ENCODE results near the gene VASH1.

Gene VASH1

DNA sequence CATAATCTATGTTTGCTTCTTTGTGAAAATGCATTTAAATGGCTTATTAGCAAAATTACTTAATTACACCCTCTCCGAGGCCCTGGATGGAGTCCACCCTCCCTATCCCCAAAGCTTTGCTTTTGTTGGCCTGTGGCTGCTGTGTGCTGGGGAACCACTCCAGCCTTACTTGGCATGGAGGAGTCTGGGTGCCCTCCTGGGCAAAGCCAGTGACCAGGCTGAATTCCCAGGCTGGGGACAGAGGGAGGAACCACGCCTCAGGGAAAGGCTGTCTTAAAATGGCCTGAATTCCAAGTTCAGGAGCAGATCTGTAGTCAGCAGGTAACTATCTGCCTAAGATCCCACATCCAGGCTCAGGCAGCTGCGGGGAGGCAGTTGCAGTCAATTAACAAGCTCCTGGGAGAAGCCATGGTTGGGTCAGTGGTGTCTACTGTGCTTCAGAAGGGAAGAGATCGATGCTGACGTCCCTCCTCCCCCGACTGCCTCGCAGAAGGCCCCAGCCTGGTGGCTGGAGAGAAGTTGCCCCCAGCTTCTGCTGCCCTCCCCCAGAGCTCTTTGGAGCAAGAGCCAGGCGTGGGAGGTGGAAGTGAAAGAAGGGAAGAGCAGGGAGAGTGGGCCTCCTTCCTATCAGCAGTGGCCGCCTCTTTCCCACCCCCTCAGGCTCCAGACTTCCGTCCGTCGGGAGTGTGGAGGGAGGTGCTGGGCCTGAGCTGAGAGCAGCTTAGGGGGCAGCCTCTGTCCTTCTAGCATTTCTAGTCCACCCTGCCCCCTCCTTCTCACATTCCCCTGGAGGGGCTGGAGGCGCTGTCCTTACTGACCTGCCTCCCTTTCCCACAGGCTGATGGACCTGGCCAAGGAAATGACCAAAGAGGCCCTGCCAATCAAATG lies 11.3 kb downstream of the VASH1 start:
- DNase-seq (ENCODE audit: low spot score) = no peak

DNA sequence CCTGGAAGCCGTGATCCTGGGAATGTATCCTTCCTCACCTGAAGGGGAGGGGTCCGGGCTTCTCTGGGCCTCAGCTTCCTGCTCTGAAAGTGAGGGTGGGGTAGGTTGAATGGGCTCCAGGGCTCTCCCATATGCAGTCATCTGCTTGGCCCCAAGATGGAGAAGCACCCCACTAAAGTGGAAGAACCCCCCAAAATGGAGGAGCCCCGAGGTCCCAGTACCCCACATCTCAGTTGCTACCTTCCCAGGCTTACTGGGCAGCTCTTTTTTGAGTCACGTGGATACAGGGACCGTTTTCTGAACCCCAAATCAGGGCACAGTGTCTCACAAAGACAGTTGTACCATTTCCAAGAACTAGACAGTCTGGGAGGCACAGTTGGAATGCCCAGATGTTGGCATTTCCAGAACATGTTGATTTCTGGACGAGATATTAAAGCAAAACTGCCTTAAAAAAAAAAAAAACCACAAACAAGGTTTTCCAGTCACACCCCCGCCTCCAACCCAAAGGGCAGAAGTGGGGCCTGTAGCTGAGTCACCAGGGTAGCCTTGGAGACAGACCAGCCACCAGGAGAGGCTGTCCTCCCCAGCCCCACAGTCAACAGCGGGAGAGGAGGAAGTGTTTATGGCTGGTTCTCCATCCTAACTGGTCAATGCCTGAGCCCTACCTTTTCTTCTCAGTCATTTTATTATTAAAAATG lies 12.1 kb downstream of the VASH1 start:
- no peak for DNase-seq (ENCODE audit: low spot score)

DNA sequence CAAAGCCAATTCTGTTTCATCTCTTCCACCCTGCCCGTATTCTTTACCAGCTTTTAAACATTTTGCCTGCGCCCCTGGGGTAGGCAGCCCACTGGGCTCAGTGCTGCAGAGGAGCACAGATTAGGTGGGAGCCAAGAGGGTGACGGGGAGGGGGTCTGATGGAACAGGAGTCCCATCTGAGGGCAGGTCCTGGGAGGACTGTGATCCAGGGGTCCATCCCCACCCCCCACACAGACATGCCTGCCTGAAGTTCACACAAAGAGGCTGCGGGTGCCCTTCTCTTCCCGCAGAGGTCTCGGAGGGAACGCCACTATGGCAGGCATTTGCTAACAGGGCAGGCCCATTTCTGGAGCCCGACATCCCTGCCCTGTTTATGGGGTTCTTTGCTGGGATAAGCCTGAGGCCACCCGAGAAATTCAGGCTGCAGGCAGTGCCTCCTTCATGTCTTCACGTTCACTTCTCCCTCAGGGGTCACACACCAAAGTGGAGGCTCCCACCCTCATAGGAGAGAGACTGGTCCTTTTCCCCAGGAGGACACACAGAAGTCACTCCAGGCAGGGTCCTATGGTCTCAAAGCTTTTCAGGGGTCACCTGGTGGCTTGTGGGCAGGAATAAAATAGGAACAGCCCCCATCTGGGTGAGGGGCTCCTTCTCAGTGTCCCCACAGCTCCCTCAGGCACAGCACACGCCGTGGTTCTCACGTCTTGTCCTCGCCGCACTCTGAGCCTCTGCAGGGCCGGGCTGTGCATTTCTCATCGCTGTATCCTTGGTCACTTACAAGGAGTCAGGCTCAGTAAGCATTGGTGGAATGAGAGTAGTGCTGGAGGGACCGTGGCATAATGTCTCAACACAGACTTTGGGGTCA lies 12.9 kb downstream of the VASH1 start:
- DNase-seq (ENCODE audit: low spot score) = no peak

DNA sequence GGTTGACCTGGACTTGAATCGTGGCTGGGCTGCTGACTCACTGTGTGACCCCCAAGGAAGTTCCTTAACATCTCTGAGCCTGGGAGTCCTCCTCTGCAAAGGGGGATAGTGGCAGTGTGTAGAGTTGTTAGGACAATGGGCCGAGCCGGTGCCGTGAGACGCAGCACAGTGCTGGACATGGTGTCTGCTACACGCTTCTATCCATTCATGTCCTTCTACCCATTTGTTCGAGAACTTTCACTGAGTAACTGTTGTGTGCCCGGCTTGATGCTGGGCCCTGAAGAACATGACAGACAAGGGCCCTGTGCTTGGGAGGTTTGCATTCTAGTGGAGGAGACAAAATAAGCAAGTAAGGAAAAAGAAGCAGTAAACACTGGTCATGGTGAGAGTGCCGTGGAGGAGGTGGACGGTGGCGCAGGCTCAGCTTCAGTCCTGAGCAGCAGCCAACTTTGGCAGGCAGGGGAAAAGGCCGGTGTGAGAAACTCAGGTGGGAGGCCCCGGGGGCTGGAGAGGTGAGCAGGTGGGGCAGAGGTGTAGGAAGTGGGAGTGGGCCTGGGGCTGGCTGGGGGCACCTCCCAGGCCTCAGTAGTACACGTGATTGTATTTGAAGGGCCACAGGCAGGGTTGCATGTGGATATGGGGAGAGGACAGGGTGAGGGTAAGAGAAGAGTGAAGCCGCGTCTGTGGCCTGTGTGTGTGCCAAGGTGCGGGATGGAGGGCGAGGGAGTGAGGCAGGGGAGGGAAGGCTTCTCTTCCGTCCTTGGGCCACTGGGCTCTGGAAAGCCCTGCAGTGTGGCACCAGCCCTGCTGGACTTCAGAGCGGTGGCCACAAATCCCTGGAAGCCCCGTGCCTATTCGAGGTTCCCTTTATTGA lies 13.8 kb downstream of the VASH1 start:
- DNase-seq (ENCODE audit: low spot score) = no peak

DNA sequence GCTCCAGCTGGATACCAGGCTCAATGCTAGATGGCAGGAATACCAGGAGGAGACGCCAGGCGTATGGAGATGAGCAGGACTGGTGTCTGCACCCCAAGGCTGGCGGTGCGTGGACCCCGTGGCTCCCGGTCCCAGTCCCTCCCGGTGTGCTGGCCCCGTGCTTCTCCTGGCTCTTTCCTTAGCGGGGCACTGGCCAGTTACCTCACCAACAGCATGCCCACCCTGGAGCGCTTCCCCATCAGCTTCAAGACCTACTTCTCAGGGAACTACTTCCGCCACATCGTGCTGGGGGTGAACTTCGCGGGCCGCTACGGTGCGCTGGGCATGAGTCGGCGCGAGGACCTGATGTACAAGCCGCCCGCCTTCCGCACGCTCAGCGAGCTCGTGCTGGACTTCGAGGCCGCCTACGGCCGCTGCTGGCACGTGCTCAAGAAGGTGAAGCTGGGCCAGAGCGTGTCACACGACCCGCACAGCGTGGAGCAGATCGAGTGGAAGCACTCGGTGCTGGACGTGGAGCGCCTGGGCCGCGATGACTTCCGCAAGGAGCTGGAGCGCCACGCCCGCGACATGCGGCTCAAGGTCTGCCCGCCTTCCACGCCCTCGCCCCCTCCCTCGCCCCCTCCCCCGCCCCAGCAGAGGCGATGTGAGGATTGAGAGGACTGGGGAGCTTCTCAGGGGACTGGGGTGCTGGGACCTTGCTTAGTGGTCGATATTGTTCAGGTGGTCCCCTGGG lies 14.6 kb downstream of the VASH1 start:
- no peak for DNase-seq (ENCODE audit: low spot score)

DNA sequence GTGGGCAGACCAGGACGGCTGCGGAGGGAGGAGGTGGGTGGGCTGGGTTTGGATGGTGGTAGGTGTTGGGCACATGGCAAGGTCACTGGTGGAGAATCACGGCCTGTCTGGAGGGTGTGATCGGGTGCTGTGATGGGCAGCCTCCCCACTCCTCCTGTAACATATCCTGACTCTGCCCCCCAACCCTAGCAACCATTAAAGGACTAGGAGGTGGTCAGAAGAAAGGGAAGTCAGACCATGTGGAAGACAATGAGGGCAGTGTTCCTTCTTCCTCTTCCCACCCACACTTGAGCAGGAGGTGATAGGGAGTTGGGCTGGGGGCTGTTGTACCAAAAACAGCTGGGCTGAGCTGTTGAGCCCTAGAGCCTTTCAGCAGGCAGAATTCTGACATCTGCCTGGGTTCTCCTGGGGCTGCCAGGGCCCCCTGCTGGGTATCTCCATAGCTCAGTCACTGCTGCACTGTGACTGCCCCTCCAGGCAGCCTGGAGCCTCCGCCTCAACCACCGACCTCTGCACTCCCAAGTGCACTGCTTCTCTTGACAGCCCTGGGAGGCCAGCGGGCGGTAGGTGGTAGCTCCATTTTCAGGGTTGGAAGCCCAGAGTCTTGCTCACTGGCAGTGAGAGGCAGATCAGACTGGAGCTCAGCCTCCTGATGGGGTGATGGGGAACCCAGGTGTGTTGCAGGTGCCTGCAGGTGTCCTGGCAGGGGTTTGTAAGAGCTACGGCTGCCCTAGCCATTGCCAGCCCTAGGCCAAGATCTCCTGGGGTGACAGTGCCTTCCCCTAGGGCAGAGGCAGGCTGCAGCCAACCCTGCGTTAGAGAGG lies 15.4 kb downstream of the VASH1 start:
- no peak for DNase-seq (ENCODE audit: low spot score)

DNA sequence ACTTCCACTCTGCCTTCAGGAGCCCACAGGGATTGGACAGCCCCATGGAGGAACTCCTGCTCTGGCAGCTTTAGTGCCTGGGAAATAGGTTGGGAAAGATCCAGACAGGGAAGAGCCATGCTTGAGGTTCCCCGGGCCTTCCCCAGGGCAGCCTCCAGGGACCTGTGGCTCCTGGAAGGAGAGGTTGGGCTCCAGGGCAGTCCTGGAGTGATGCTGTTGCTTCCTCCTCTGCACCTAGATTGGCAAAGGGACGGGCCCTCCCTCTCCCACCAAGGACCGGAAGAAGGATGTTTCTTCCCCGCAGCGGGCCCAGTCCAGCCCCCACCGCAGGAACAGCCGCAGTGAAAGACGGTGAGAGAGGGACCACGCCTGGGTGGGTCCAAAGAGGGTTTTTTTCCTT lies 16.5 kb downstream of the VASH1 start:
- DNase-seq (ENCODE audit: low spot score) = no peak

DNA sequence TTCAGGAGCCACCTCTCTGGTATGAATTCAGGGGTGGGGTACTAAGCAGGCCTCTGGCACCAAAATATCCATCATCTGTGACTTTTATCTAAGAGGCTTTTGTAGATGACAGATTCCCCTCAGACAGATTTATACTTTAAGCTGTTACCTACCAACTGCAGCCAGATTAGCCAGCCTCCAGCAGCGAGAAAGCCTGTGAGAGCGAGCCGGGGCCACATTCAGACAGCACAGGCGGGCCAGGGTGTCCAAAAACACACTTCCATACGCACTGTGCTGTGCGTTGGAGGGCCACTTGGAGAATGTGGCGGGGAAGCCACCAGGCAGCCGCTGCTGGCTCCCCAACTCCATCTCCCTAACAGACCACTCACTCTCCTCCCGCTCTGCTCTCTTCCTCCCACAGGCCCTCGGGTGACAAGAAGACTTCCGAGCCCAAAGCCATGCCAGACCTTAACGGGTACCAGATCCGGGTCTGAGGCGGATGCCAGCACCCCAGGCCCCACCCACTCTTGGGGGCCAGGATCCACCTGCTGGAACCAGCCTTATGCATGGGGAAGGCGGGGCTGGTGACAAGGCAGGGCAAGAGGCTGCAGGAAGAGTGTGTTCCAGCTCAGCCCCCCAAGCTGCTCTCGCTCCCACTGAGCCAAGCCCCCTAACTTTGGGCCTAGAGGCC lies 17.4 kb downstream of the VASH1 start:
- DNase-seq (ENCODE audit: low spot score) = no peak

DNA sequence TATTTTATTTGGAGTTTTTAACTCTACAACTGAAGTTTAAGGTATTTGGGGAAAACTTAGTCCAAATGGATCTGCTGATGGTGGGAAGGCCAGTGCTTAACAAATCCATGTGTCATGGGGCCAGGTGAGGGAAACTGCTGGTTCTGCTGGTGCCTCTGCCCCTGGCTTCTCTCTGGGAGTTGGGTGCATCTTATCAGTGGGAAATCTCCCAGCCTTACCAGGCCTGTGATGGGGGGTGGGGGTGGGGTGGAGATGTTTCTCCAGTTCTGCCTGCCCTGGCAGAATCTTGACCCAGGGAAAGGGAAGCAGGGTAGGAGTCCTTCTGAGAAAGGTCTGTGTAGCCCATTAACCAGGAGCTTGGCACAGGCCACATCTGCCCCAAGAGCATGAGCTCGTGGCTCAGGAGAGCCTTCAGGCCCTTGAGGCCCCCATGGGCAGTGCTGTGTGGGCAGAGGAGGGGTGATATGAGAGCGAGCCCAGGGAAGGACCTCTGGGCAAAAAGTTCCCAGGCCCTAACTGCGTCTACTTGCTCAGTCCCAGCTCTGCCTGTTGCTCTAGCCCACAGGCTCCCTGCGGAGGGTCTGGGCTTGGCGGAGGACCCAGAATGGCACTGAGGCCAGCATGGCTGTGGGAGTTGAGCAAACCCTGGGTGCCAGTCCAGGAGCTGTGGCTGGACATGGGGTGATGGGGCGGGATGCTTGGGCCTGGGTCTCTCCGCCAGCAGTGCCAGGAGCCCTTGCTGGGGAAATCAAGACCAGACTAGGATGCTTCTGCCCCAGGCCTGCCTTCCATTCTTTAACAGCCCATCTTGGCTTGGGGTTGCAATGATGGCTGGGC lies 18.2 kb downstream of the VASH1 start:
- no peak for DNase-seq (ENCODE audit: low spot score)

DNA sequence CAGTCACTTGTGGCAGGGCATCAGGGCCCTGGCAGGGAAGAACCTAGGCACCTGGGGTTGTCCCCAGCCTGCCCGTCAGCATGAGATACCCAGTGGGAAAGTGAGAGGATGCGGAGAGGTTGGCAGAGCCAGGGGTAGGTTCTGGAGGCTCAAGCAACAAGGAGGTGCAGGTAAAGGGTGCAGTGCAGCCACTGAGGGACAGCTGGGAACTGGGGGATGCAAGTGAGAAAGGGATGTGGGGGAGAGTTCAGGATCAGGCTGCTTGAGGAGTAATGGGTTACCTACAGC lies 18.7 kb downstream of the VASH1 start:
- DNase-seq (ENCODE audit: low spot score) = no peak

DNA sequence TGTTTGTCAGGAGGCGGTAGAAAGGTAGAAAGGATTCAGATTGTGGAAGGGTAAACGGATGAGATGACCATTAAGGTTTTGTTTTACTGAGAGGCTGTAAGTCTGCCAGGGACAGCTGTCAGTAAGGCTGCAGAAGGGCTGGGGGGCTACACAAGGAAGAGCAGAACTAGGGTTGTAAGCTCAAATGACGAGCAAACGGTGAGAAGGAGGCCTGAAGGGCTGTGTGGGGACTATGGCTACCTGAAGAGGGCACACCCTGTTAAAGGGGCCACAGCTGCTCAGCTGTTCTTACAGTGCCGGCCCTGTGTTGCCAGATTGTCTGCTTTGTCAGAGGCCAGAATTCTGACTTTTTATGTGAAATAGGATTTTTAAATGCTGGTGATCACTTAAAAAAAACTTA lies 19.1 kb downstream of the VASH1 start:
- DNase-seq (ENCODE audit: low spot score) = no peak

DNA sequence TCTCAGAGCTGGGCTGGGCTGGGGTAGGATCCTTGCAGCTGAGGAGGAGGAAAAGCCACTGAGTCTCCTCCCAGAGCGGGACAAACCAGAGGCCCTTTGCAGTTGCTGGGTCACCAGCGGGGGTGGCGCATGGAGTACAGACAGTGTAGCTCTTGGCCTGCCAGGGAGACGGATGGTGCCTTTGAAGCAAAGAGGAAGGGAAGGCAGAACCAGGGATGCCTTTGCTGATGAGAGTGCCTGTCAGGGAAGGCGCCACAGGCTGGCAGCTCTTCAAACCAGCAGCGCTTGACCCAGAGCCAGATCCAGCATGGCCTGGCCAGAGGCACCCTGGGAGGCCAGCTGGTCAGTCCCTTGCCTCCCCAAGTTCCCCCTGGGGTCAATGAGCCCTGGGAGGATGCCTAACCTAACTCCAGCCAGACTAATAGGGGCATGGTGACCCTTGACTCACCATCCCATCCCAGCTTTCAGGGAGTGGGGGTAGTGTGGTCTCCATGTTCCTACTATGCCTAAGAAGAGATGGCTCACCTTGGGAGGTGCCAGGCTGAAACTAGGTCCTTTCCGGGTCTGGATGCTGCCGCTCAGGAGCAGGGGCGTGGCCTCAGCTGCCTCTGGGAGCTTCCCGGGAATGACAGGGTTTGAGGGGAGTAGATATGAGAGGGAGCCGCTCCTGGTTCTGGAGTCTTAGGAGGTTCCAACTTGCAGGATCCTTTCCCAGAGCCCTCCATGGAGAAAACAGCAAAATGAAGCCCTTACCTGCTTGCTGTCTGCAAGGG lies 19.8 kb downstream of the VASH1 start:
- no peak for DNase-seq (ENCODE audit: low spot score)

DNA sequence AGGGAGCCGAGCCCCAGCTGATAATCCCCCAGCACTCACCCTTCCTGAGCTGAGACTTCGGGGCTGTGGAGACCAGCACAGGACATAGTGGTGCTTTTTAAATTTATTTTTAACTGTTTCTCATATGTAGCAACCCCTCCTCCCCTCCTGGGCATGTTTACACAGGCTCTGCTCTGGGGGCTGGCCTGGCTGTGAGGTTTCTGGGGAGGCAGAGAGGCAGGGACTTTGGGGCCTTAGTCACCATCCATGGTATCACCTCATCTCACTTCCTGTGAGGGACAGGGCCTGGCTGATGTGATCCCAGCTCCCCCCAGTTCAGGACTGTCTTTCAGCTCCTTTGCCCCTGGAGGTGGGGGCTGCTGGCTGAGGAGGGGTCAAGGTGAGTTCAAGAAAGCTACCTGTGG lies 20.4 kb downstream of the VASH1 start:
- DNase-seq (ENCODE audit: low spot score) = no peak

DNA sequence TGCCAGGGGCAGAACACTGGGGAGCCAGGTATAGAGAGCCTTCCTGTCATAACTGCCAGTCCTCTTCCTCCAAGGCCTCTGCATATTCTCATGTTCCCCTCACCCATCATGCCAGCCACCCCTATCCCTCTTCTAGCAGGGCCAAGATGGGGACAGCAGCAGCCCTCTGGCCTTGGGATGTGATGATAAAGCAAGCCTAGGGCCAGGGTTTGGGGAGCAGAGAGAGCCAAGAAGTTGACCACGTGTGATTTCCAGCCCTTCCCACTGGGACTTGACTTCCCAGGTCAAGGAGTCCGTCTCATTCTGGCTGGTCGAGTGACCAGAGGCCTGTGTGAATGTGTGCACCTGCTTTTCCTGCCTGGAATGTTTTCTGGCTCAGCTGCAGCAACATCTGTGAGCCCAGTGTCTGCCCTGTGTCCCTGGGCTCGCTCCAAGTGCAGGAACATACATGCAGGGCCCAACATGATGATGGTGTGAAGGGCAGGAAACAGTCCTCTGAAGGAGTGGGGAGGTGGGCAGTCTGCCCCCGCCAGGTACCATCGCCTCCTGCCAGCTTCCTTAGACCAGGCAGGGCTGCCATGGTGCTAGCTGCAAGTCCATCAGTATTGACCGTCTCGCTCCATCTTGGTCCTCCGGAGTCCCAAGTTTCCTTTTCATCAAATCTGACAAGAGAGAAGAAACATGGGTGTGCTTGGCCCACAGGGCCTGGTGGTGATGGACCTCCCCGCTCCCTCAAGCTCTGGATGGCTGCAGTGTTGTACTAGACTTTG lies 21.0 kb downstream of the VASH1 start:
- no peak for DNase-seq (ENCODE audit: low spot score)

DNA sequence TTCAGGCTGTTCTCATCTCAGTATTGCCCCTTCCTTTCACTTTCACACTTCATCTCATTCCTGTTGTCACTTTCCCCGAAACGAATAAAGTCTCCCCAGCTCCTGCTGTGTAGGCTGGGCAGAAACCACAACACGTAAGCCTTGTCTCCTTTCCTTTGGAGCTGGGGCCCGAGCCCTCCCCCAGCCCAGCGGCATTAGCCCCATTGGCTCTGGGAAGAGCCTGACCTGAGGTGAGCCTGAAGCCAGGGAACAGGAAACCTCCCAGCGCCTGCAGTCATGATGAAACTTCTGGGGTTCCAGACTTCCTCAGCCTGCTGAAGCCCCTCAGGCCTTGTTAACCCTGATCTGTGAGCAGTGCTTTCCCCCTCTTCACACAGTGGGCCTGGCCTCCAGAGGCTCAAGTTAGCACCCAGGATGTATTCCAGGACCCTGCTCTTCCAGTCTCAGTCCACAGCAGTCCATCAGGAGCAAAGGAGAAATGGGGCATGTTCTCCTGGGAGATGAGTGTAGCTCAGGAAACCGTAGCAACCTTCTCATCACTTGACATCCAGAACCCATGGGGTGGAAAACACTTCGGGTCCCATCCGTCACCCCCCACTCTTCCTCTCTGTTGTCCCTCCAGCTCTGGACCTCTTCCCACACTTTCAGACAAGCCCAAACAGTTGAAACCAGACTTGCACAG lies 21.8 kb downstream of the VASH1 start:
- DNase-seq (ENCODE audit: low spot score) = no peak

DNA sequence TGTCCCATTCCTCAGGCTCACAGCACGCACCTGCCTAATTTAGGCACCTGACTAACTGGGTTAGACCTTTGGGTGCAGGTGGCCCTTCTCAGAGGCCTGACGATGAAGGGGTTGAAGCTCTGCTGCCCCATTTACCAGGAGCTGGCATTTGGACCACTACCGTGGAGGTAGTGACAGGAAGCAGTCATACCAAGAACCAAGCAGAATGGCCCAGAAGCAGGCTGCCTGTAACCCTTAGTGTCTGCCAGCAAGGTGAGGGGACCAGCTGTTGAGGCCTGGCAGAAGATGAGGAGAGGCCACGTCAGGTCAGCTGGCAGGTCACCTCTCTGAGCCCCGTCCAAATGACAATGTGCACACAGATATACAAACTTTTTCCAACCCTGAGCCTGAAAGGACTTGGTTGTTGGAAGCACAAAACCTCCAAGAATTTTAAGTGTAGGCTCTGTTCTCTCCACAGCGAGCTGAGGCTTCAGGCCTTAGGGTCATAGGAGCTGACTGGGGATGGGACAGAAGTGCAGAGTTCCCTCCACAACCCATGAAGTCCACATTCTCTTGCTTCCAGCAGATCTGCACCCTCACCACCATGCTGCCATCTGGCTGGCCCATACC lies 23.1 kb downstream of the VASH1 start:
- DNase-seq (ENCODE audit: low spot score) = no peak

Data from hematopoietic multipotent progenitor cell treated with erythropoietin and hydrocortisone succinate and interleukin-3 and kit ligand, for 15 days (in vitro differentiated cells).